GM19099 (cell line): ENCODE results near the gene SLCO4C1.

ENCODE experiments used
- POLR2A ChIP-seq: IDR thresholded peaks from 3 replicates; pipeline ENCODE4 v1.6.1; 2011; ENCODE audit warnings: low read depth; ENCODE audit not compliant: insufficient read length; ENCODE audit errors: extremely low read depth

The SLCO4C1 gene

DNA sequence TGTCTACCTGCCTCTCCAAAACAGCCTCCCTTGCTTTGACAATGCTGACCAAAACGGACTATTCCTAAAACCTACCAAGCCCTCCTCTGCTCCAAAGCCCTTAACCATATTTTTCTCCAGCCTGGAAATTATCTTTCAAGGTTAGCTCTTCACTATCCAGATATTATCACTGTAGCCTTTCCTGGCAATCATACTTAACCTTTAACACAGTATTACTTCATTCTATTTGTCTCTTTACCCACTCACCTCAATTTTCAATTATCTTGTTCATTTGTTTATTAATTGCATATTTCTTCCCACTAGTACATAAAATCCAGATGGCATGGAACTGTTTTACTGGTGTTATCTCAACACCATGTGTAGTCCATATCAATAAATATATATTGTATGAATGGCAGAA is 7.5 kb downstream of the SLCO4C1 start:
- TF ChIP-seq POLR2A, result no peak

DNA sequence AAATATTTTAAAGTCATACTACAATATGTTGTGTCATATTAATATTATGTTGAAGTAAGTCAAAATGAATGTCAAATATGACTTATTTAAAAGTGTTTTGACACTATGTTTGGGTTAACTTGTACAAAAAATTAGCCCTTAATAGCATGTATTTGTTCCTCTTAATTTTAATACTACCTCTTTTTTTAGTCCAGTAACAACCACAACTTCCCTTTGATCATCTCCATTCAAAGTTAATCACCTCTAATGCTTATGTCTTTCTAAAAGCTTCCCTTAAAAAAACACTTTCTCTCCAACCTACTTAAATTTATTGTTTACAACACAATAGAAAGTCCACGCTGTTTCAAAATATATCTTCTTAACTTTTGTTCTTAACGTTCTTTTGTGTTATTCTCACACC is 9.6 kb downstream of the SLCO4C1 start:
- TF ChIP-seq POLR2A, result no peak

DNA sequence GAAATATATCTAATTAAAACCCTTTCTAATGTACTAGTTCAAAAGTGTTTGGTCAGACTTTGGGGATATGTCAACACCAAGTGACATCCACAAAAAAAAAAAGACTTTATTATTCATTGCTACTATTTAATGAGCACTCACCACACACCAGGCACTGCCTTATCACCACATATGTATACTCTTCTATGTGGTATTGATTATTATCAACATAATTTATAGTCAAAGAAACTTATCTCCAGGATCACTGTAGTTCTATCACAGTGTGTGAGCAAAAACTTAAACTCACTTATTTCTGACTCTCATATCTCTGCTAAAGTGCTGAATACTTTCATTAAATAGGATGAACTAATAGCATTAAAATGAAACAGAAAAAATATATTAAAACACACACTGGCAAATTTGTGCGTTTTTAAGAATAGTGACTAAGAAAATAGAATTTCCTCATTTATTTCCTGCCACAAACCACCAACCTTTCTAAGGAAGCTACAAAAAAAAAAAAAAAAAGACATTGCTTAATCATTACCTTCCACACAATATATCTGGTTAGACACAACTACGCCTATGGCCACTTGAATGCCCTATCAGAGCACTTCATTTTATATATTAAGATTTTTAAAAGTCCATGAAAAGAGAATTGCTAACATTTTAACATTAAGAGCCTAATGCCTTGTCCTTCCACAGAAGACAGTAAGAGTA is 12.8 kb downstream of the SLCO4C1 start:
- TF ChIP-seq POLR2A, result no peak

- no peak for TF ChIP-seq POLR2A
These were observed 16.4 kb downstream of the SLCO4C1 start for GRCh38 chr5:102279711-102280110.

- no peak for TF ChIP-seq POLR2A
These were observed 17.9 kb downstream of the SLCO4C1 start for GRCh38 chr5:102278231-102278630.

GRCh38 chr5:102277144-102277543 is 18.9 kb downstream of the SLCO4C1 start:
- TF ChIP-seq POLR2A, result no peak

DNA sequence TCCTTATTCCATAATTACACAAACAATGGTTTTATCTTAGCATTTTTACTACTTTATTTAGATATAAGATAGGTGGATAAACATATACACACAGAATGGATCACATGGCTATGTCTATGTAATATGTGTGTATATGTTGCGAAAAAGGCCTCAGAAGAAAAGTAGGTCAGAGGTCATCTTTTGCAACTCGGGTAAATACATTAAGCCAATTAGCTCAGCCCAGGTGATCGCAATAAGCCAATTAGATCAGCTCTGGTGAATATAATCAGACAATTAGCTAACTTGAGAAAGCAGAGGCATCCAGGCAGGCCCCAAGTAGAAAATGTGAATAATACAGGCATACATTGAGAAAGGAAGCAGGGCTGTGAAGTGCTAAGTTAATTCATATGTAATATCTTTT is 24.3 kb downstream of the SLCO4C1 start:
- no peak for TF ChIP-seq POLR2A

- no peak for TF ChIP-seq POLR2A
These were observed 26.0 kb downstream of the SLCO4C1 start for GRCh38 chr5:102270036-102270435.

- TF ChIP-seq POLR2A, result no peak
These were observed 33.4 kb downstream of the SLCO4C1 start for GRCh38 chr5:102262688-102263087.

GRCh38 chr5:102249381-102249780 is 46.7 kb downstream of the SLCO4C1 start:
- TF ChIP-seq POLR2A, result no peak

DNA sequence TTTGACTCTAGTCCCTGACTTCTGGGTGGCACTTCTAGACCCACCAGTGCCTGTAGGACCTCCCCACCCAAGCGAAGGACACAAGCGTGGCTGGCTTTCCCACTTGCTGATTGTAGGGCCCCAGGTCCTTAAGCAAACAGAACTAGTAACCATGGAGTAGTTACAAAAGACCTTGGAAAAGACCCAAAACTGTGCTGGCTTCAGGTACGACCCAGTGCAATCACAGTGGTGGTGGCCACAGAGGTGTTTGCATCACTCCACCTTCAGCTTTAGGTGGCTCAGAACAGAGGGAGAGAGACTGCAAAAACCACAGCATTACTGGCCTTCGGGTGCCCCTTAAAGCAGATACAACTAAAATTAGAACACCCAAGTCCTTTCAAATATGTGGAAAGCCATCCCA is 52.9 kb downstream of the SLCO4C1 start:
- TF ChIP-seq POLR2A, result no peak

GRCh38 chr5:102241809-102242421 is 54.2 kb downstream of the SLCO4C1 start:
- TF ChIP-seq POLR2A, result no peak

- TF ChIP-seq POLR2A, result no peak
These were observed 64.1 kb downstream of the SLCO4C1 start for GRCh38 chr5:102231693-102232619.

DNA sequence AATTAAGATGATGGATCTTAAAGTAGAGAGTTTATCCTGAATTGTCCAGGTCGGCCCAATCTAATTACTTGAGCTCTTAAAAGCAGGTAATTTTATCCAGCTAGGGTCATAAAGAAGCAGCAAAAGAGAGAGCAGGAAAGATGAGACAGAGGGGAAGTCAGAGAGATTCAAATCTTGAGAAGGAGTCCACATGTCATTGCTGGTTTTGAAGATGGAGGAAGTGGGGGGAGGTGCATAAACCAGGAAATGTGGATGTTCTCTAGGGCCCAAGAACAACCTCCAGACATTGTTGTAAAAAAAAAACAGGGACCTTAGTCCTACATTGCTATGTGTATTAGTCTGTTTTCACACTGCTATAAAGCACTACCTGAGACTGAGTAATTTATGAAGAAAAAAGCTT is 66.4 kb downstream of the SLCO4C1 start:
- TF ChIP-seq POLR2A, result no peak

- no peak for TF ChIP-seq POLR2A
These were observed 69.8 kb downstream of the SLCO4C1 start for GRCh38 chr5:102226321-102226720.

DNA sequence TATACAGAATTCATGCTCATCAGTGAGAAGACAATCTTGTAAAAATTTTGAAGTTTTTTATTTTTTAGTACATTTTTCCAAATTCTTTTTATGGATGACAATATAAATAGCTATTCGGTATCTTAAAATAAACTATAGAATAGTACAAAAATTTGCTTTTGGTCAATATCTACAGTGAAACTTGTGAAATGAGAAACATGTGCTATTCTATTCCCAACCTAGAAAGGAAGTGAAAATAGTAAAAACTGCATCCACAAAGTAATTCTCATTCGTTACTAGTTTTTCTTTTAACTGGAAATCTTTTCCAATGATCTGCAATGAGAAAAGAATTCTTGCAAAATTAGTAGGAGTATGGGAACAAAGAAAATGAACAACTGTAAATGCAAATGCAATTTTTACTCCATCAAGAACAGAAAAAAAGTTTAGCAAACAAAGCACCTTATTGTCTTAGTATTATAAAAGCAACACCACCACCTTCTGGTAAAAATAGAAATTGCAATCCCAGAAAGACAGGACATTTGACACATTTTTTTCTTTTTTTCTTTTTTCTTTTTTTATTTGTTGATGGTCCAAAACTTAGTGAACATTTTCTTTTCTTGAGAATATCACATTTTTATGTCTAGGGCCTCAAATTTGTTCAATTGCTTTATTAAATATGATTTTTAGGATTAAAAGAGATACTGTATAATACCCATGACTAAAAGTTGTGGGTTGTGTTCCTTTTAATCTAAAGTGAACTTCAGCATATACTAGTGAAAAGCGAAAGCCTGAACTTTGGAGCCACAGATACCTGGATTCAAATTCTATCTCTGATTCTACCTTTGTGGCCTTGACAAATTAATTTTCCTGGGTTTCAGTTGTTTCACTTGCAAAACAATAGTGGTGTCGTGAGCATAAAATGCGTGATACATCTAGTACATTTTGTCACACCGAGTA is 72.3 kb downstream of the SLCO4C1 start:
- TF ChIP-seq POLR2A, result no peak
